NOMO-1 treated with DMSO at 0.1 percent for 48 hours (cell line): ENCODE measurements around the gene RPL27.
"Not testable (repeated sequence)": the region's sequence is repeated elsewhere in the genome, so short reads cannot be mapped to it uniquely, and the experiment has no call there.

ENCODE experiments used
- DNase-seq: peaks from one replicate; lab custom pipeline; 2025; ENCODE audit not compliant: unreplicated experiment; lab: John Stamatoyannopoulos, UW

The RPL27 gene

DNA sequence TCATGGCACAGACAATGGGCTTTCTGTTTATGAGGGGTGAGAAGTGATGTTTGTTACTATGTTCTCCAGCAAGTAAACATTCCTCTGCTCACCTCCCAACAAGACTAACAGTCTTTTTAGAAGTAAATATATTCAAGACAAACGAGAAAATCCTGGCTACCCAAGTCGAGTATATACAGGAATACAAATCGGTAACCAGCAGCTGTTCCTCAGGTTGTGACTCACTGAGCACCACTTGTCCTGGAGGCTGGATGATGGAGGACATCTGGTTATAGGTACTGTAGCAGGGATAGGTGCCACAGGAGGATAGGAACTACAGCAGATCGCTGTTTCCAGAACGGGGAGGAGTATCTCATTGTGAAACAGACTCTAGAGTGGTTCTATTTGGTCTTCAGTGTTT is 5.3 kb upstream of the RPL27 start:
- no peak for DNase-seq

DNA sequence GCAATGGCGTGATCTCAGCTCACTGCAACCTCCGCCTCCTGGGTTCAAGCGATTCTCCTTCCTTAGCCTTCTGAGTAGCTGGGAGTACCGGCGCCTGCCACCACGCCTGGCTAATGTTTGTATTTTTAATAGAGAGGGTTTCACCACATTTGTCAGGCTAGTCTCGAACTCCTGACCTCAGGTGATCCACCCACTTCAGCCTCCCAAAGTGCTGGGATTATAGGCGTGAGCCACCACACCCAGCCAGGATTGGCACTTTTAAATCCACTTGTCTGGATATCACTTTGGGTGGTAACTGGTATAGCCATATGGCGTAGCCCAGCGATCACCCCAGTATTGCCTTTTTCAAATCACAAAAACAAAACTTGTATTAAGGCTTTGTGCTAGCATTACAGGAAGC is 4.3 kb upstream of the RPL27 start:
- not testable (repeated sequence) for DNase-seq

DNA sequence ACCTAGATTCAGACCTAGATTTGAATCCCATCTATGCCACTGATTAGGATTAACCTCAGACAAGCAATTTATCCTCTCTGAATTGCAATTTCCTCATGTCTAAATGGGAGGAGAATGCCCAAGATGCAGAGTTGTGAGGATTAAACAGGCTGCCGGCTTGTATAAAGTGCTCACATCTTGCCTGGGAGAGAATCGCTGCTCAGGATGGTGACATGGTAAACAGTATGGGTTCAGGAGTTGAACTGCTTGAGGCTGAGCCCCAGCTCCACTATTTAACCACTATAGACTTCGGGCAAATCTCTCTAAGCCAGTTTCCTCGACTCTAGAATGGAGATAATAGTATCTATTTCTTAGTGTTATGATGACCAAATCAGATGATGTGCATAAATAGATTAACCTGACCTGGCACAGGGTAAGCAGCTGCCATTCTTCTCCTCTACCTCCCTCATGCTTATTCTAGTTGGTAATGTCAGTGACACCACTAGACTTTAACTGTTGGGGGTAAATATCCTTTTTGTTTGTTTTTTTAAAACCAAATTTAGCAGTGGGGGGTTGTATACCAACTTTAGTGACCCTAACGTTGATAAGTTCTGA is 732 bp upstream of the RPL27 start:
- DNase-seq, result peak; percentile 31

DNA sequence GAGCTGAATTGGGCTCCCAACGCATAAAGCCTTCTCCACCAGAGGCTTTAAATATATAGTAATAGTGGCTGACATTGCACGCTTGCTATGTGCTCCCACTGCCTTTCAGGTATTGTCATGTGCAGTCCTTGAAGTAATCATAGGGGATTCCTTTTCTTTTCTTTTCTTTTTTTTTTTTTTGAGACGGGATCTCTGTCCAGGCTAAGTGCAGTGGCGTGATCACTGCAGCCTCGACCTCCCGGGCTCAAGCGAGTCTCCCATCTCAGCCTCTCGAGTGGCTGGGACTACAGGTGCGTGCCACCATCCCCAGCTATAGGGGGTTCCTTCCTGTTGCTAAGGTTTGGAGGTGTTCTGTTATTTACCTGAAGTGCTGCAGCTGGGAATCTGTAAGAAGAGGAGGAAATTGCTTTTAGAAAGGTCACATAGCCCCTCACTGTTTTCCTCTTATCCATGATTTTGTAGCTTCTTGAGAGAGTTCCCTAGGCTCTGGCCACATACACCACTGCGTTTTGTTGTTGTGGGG is 845 bp downstream of the RPL27 start:
- DNase-seq, result no peak

DNA sequence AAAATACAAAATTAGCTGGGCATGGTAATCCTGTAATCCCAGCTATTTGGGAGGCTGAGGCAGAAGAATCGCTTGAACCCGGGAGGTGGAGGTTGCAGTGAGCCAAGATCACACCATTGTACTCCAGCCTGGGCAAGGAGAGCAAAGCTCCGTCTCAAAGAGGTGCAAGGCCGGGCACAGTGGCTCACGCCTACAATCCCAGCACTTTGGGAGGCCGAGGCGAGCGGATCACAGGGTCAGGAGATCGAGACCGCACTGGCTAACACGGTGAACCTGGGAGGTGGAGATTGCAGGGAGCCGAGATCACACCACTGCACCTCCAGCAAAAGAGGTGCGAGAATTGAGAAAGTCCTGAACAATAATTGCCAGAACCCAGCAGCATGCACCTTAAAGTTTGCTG is 2.7 kb downstream of the RPL27 start:
- DNase-seq, result not testable (repeated sequence)

DNA sequence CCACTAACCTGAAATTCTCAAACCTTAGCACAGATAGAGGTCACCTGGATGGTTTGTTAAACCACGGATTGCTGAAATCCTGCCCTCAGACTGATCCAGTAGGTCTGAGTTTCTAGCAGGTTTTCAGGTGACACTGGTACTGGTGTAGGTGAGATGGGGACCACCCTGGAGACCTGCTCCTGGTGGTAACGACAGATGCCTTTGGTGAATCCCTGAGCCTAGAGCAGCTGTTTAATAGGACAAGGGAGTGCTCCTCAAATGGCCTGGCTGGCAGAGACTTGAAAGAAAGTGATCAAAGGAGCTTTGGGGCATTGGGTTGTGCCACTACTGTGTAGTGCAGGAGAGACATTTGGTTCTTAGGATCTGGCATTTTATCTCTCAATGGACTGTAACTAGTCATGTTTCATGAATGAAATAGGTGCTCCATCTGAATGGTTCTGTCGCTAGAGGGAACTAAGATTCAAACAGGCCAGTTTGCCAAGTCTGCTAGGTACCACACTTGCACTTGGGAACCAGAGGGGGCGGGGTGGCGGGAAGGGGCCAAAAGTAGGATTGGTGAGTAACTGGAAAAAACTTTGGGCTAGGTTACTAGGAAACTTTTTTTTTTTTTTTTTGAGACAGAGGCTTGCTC is 5.4 kb downstream of the RPL27 start:
- no peak for DNase-seq

DNA sequence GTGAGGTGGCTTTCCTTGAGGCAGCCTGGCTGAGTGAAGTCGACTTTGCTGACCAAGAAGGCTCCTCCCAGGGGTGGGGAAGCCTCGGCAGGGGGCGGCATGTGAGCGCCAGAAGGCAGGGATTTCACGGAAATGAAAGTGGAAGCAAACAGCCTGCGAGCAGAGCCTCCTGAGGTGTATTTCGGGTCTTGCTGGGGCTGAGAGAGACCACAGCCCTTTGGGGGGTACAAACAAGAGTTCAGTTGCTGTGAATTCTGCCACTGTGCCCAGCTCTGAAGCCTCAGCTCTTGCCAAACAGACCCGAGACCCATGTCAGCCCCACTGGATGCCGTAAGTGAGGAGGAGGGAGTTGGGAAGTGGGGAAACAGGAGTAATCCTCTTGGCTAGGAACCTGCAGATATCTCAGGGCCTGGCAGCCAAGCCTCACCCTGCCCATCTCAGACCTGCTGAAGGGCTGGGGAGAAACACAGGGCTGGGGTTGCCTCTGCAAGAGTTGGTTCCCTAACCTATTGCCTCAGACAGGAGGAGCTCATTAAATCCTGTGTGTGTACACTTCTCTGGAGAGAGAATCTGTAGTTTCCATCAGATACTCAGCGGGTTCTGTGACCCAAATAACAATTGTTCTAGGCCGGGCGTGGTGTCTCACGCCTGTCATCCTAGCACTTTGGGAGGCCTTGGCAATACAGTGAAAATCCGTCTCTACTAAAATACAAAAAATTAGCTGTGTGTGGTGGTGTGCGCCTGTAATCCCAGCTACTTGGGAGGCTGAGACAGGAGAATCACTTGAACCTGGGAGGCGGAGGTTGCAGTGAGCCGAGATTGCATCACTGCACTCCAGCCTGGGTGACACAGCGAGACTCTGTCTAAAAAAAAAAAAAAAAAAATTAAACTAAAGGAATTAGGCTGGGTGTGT is 8.7 kb downstream of the RPL27 start, which contains the start of gene IFI35:
IFI35 (plus strand) TSS at position 146 of the 913 bp plus-strand sequence; CDS start at position 310, 164 bp downstream.
- DNase-seq, result peak; percentile 82

DNA sequence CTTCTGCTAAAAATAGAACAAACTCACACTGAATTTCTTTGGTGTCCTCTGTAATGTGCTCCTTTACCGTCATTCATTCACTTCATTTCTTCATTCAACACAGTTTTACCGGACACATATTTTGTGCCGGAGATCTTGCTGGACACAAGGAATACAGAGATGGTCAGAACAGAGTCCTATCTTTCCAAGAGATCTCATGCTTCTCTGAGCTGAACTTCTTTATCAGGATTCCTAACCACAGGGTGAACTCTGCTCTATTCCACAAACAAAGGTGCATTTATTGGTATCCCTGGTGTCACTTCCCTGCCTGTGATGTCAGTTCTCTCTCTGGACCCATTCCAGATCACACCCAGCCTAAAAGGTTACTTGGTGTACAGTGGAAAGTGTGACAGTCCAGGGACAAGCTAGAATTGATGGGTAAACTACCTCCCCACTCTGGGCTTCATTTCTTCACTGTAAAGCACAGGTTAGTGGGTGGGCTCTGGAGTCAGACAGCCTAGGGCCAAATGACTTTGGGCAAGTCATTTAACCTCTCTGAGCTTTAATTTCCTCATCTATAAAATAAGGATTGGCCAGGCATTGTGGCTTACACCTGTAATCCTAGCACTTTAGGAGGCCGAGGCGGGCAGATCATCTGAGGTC is 12.6 kb downstream of the RPL27 start:
- no peak for DNase-seq

DNA sequence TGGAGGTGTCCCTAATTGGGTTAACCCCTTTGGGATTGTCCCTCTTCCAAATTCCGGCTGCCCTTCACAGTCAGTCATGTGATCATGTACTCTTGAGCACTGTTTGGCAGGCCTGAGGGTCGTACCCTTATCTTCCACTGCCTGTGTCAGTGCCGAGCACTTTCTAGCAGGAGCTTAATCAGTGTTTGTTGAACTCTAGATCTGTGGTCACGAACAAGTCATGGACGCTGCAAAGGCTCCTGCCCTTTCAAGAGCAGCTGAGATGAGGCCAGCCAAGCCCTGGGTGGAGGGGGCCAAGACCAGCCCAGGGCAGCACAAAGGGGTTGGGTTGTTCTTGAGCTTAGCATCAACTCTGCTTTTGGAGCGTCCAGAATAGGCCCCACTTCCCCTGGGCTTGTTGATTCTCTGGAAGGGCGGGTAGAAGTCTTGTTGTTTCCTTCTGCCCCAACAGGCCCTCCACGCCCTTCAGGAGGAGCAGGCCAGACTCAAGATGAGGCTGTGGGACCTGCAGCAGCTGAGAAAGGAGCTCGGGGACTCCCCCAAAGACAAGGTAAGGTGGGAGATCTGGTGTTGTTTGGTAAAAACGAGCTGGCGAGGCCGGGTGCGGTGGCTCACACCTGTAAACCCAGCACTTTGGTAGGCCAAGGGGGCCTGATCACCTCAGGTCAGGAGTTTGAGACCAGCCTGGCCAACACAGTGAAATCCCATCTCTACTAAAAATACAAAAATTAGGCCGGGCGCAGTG is 13.7 kb downstream of the RPL27 start:
- DNase-seq, result no peak

DNA sequence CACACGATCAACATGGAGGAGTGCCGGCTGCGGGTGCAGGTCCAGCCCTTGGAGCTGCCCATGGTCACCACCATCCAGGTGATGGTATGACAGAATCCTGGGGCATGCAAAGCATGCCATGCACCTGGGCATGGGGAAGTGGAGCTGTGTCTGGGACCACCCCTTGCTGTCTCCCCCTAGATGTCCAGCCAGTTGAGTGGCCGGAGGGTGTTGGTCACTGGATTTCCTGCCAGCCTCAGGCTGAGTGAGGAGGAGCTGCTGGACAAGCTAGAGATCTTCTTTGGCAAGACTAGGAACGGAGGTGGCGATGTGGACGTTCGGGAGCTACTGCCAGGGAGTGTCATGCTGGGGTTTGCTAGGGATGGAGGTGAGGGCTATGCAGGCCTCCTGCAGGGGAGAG is 15.1 kb downstream of the RPL27 start:
- no peak for DNase-seq

DNA sequence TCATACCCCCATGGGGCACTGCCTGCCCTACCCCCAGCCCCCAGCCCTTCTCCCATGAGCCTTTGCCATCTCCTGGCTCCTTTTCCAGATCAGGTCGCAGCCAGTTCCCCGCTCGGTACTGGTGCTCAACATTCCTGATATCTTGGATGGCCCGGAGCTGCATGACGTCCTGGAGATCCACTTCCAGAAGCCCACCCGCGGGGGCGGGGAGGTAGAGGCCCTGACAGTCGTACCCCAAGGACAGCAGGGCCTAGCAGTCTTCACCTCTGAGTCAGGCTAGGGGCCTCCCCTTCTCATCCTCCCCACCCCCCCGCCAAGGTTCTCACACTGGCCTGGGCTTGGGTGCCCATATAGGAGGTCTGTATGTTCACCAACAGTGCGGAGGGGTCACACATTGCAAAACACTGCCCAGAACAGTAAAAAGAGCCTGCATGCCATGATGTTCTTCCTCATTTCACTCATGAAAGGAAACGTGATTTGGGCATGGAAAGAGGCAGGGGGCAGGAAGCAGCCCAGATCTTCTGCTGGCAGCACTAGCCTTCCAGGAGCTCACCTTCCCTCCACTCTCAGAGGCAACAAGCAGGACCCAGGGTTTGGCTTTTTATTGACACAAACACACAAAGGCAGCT is 15.9 kb downstream of the RPL27 start:
- peak; percentile 23 for DNase-seq

DNA sequence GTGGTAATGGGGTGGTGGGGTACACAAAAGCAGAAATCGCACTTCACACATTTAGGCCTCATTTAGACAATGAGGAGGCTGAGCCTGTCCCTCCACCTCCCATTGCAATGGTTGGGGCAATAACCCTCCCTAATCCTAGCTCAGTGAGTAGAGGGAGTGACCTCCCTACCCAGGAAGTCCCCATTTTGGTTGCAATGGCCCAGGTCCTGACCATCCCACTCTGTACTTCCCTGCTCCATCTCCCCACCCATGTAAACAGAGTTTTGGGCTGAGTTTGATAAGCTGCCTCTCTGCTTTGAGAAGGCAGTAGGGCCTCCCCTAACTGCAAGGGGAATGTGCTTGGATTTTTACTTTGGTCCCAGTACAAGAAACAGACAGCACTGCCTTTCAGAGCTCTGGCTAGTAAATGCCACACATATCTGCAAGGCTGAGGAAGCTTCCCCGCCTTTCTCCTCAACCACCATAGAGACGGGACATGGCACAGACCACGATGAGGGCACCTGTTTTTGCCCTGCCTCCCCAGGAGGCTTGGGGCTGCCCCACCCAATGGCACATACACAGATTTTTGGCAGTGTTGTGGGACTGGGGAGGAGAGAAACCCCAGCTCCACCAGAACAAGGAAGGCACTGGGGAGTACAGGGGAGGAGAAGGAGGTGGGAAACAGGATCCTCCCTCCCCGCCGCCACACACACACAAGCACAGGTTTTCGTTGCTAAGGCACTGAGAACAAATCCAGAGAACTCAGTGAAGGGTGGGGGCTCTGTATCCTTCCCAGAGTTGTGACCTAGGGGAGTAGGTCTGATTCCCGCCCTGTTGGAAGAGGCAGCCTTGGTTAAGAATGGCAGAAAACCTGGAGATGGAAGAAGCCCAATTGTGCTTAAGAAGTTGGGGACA is 16.7 kb downstream of the RPL27 start:
- no peak for DNase-seq

DNA sequence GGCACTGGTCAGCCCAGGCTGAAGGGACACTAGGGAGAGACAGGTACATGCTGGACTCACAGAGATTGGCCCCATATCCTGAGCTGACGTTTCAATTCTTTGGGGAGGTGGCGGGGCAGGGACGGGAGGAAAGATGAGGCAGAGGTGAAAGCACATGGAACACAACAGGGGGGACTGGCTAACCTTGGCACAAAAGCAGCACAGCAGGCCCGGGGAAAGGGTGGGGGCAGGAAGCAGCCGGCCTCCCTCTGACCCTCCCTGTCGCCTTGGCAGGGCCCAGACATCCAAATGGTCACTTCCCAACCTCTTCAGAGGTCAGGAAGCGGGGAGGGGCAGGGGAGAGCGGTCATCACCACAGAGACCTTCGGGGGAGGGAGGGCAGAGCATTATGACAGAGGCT is 17.4 kb downstream of the RPL27 start:
- no peak for DNase-seq

DNA sequence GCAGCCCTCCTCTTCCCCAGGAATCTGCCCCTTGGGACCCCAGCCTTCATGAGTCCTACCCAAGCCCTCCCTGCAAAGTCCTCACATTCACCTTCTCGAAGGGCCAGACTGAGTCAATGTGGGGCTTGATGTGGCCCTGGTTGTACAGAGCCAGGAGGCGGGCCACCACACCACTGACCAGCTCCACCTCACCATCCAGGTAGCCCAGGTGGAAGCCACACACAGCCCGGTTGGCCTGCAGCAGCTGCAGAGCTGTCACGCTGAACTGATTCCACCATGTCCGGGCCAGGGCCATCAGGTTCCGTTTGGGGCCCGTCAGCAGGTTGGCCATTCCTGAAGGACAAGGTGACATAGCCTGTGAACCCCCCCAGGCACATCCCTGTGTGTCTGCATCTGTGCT is 18.0 kb downstream of the RPL27 start:
- DNase-seq, result no peak

DNA sequence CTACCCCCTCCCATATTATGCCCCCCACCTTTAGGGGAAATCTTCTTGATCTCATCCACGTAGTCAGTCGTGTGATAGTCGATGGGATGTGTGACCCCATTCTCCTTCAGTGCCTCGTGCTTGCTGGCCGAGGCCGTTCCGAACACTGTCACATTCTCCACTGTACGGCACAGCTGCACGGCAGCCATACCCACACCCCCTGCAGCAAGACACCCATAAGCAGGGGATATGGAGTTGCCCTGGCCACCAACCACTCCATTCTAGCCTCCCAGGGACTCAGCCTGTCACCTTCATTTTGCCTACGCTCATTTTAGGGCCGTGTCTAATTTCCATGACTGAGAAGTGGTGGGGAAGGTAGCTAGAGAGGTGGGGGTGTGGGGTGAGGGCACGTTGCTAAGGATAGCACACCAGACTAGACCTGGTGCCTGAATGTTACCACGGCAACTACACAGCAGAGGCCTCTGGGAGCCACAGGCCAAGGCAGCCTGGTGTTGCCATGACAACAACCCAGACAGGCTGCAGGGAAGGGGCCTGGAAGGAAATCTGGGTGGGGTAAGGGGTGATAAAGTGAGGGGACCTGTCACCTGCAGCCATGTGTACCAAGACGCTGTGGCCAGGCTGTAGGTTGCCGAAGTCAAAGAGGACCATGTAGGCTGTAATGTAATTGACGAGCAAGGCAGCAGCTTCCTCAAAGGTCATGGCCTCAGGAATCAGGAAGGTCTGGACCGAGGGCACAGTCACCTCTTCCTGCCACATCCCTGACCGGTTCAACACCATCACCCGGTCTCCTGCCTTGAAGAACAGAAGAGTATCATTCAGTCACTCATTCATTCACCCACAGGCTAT is 20.0 kb downstream of the RPL27 start:
- peak; percentile 47 for DNase-seq

DNA sequence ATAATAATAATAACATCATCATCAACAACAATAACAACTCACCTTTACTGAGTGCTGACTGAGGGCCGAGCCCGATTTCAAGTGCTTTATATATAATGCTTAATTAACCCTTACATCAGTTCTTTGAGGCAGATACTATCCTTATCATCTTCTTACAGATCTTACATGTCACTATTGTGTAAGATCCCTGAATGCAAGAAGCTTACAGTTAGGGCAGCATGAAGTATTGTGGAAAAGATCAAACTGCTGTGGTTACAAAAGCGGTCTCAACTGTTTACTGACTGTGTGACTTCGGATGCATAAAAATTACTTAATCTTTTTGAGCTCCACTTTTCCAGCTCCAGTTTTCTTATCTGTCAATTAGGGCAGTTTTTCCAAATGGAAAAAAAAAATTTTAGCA is 20.7 kb downstream of the RPL27 start:
- DNase-seq, result peak; percentile 80

DNA sequence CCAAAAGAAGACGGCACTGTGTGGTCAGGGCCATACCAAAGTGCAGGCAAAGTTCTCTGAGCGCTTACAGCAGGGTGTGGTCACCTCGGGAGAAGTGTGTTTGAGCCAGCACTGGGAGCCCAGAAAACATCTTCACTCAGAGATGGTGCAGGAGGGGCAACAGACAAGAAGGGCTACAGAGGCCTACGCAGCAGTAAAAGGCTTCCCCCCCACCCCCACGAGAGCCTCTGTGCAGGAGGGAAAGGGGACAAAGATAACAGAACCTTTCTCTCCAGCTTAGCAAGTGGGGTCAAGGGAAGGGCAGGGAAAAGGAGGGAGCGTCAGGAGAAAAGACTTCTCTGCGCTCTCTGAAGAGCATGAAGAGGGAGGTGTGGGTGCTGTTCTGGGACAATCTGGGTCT is 21.2 kb downstream of the RPL27 start:
- DNase-seq, result peak; percentile 23

DNA sequence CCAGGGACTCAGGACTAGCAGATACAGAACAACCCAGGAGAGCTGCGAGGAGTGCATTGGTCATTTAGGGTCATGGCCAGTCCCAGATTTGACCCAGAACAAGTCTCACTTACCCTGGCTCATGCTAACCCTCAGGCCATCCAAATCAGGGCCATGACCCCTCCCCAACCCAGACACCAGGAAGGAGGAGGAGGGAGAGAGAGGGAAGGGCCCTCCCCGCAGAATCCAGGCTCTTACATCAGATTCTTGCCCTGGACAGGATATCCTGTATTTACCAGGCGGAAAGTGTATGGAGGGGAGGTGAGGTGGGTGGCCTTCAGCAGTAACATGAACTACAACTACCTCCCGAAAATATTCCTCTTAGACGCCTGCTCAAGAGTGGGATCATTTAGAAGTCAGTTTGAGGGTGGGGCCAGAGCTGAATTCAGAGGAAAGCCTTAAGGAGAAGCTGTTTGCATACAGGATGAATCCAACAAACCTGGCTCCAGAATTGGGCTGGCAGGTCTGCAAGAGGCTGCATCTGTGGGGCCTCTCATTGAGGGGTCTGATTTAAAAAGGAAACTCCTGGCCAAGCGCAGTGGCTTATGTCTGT is 21.9 kb downstream of the RPL27 start:
- peak; percentile 3 for DNase-seq
